Cardiac fibroblast (primary cell): ENCODE data around the gene ECT2.

Source experiments
- DNase-seq, 2 donors: peaks; one replicate each; pipeline versions ENCODE4 v3.0.0 to v3.0.0-alpha.2; 2010; ENCODE audit warnings: low read depth in 2 of 2
- H3K4me3 ChIP-seq, 2 donors: replicated peaks in 1 of 2; 1 replicate in 1 of 2; 2 replicates in 1 of 2; pipeline ENCODE4 v1.5.1; 2011; ENCODE audit warnings: low read depth in 2 of 2, low read length in 2 of 2, mild to moderate bottlenecking in 2 of 2, moderate library complexity in 1 of 2
- TF ChIP-seq, protein P1 (sequence below): IDR thresholded peaks from one replicate; pipeline ENCODE4 v1.5.1; 2011; ENCODE audit warnings: low read depth, mild to moderate bottlenecking, low read length, inconsistent platforms

Gene ECT2

DNA sequence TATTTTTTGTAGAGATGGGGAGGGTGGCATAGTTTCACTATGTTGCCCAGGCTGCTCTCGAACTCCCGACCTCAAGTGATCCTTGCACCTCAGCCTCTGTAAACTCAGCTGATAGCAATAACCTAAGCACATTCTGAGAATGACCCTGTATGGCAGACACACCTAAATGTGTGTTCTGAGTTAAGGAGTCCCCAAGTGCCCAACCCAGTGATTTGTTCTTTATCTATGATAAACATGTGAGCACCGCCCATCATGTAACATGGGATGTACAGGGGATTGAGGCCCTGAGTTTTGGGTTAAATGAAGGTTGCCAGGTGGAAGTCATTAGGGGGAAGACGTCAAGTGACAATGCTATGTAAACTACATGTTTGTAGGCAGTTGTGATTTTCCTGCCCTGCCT lies 45.4 kb upstream of the ECT2 start:
- no peak for DNase-seq
- TF ChIP-seq, protein P1, sequence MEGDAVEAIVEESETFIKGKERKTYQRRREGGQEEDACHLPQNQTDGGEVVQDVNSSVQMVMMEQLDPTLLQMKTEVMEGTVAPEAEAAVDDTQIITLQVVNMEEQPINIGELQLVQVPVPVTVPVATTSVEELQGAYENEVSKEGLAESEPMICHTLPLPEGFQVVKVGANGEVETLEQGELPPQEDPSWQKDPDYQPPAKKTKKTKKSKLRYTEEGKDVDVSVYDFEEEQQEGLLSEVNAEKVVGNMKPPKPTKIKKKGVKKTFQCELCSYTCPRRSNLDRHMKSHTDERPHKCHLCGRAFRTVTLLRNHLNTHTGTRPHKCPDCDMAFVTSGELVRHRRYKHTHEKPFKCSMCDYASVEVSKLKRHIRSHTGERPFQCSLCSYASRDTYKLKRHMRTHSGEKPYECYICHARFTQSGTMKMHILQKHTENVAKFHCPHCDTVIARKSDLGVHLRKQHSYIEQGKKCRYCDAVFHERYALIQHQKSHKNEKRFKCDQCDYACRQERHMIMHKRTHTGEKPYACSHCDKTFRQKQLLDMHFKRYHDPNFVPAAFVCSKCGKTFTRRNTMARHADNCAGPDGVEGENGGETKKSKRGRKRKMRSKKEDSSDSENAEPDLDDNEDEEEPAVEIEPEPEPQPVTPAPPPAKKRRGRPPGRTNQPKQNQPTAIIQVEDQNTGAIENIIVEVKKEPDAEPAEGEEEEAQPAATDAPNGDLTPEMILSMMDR, result no peak
- H3K4me3 ChIP-seq, result no peak overlapping the region

DNA sequence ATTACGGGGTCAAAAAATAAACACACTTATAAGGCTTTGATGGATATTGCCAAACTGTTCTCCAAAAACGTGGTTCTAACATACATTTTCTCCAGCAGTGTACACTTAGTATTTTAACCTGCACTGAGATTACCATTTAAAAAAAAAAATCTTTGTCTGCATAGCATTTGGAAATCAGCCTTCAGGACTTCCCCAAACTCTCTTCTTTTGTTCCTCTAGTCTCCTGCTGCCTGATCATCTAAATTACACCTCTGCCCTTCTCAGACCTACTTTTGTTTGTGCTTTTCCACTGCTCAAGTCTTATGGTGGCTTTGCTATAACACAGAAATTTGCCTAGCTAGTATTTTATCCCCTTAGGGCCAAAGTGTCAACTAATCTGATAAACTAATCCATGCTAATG lies 43.5 kb upstream of the ECT2 start:
- H3K4me3 ChIP-seq, result no peak overlapping the region
- TF ChIP-seq, protein P1, result no peak
- no peak for DNase-seq

DNA sequence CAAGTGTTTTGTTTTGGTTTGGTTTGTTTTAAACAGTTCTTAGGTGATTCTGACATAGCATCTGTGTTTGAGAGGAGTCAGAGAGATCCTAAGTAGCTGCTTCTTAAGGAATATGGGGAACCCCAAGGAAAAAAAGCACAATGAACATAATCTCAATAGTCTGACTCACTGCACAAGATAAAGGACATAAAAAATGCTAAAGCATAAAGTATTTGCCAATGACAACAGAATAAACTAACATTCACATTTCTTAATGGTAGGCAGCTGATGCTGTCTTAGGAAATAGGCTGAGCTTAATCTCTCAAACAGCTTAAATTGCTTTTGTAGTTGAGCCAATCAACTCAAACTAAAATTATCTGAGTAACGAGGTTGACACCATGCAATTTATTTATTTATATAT lies 42.6 kb upstream of the ECT2 start:
- TF ChIP-seq, protein P1, result no peak
- DNase-seq, result peak; percentile 77 to 88
- no peak overlapping the region for H3K4me3 ChIP-seq

DNA sequence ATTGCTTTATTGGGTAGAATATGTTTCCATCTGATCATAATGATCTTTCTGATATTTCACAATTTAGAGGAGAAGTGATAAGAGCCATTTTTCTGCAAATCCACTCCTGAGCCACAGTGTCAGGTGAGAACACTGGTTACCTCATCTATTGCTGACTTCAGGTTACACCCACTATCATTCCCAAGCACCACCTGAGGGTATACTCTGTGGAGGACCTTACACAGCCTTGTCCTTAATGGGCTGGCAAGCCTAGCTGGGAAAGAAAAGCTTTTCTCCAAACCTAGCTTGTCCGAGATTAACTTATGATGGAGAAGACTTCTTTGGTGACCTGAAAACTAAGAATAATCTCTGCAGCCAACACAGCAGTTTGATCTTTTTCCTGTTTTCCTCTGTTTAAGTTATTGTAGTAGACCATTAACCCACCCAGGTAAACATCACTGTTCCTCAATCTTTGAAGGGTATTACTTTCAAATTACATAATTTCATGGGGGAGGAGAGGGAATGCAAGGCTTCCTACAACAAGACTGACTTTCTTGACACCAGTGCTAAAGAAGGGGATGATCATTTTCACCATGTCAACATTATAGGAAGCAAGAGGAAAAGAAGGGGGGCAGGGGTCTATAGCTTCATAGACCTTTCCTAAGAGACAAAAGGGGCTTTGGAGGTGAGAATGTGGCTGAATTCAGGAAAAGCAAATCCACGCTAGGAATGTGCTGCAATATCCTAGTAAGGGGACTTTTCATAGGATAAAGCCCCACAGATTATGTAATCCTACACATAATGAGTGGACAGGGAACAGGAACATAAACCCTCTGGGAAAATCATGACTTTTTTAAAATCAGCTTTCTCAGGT lies 41.4 kb upstream of the ECT2 start:
- H3K4me3 ChIP-seq, result no peak overlapping the region
- peak in 1 of 2 donors; percentile 32 for DNase-seq
- TF ChIP-seq, protein P1, result no peak

DNA sequence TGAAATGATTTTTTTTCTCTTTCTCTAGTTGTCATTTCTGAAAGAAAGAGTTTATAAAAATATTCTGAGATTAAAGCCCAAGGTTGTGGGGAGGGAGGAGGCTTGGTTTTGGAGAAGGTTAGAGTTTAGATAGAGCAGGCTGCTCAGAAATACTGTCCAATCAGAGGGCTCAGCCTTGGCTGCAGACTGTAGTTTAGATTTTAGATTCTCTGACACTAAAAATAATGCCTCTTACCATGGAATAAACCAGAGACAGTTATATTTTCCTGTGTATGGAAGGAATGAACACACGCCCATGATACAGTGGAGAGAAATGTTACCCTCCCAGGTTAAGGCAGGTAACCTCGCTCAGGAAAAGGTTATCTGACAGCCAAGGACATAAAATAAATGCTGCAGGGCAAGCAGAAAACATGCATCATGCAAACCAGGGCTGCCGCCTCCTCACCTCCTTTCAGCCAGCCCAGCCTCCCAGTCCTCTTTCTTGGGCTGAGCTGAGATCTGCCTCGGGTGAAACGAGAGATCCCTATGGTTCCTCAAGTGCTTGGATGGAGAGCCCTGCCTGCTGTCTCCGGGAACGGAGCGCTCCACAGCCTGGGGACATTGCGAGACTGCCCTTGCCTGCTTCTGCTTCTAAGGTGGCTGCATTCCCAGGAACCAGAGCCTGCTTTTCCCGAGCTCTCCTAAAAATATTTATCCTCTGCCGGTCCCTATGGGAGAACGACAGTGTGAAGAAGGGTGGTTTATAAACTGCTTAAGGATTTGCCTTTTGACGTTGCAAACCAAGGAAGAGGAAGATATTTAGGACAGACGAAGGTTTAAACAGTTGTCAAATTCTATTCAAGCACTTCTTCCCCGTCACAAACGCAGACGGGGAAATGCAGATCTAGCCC lies 40.5 kb upstream of the ECT2 start:
- TF ChIP-seq, protein P1, result no peak
- H3K4me3 ChIP-seq, result peak overlapping the region; percentile 75 to 85
- peak; percentile 46 to 47 for DNase-seq

DNA sequence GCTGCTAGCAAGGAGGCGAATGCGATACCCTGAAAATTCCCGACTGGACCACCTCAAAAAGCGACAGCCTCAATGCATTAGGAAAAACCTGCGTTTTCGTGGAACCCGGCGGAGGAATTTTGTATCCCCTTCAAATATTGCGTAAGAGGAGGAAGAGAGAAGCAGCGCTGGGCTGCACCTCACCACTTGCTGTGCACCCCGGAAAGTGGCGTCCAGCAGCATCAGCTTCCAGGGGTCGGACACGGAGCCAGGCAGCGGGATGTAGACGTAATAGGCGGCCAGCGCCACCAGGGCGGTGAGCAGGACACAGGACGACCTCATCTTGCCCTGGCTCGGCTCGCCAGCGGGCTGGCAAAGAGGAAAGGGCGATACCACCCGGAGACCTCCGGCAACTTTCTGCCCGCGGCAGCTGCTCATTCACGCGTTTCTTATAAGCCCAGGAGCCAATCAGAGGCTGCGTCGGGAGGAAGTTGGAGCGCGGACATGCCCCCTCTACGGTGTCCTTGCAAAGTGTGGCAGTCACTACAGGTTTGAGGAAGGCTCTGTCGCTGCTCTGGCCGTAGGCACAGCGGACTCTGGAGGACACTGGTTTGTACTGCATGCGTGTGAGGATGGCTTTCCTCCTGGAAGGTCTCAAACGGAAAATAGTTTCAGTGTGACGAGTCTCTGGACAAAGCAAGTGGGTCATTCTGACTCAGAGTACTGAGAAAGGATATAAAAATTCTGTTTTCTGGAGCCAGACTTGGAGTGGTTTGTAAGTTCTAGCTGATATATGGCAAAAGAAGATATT lies 39.7 kb upstream of the ECT2 start, which contains the start of gene NCEH1:
NCEH1 (minus strand) TSS at position 404 of the 790 bp plus-strand sequence; CDS start at position 321, 83 bp downstream.
- peak; percentile 95 to 99 for DNase-seq
- H3K4me3 ChIP-seq, result peak within 1 kb of the TSS; percentile 75 to 85
- TF ChIP-seq, protein P1, result peak; percentile 81
